ENCODE data around the gene PALLD. TPM values are rescaled to one million over a fixed set of nuclear protein-coding genes. Genes with fewer than 3 reads are reported as not detected.

PALLD gene
- total RNA-seq, 1 experiment from 2014 or later, result 18.3 TPM

- Histone ChIP-seq H3K27ac (ENCODE audit: insufficient read length, low read depth, low read length) (no peak overlapping the region), H2BK120ac (ENCODE audit: low read depth, low read length, poor library complexity, severe bottlenecking) (no peak overlapping the region), H3K27me3 (ENCODE audit: insufficient read depth, low read length) (no peaks in the 10 kb centered on the region; the same call in 1 of the 2 replicates), H2AFZ (ENCODE audit: low read length) (no peak overlapping the region), H3K9ac (ENCODE audit: extremely low read depth, insufficient read length, low read length) (no peak overlapping the region), H3K4me1 (ENCODE audit: insufficient read depth, low read length) (no peaks in the 10 kb centered on the region), H4K5ac (ENCODE audit: insufficient read length, low read depth, low read length) (no peak overlapping the region), H4K91ac (ENCODE audit: insufficient read length, low read depth, low read length) (no peak overlapping the region), H3K23ac (ENCODE audit: insufficient read length, low read depth, low read length) (no peak overlapping the region), H3K79me1 (ENCODE audit: insufficient read depth, low read depth, low read length, poor library complexity, severe bottlenecking) (no peaks in the 10 kb centered on the region), H2BK20ac (ENCODE audit: low read depth, low read length, poor library complexity, severe bottlenecking) (no peak overlapping the region), H2BK5ac (ENCODE audit: insufficient read length, low read length) (no peak overlapping the region), H3K4me2 (ENCODE audit: insufficient read depth, insufficient read length, low read length) (no peak overlapping the region), H2AK5ac (ENCODE audit: insufficient read length, low read length) (no peak overlapping the region), H4K20me1 (ENCODE audit: control insufficient read depth, insufficient read depth, insufficient read length) (no peaks in the 10 kb centered on the region), H3K23me2 (ENCODE audit: insufficient read length, low read depth, low read length, poor library complexity, severe bottlenecking) (peaks cover 3% of the 10 kb centered on the region), H3K79me2 (ENCODE audit: insufficient read depth, low read length) (no peaks in the 10 kb centered on the region), H2BK15ac (ENCODE audit: low read depth, low read length) (no peak overlapping the region), H3T11ph (ENCODE audit: low read length) (no peak overlapping the region), H3K9me3 (ENCODE audit: control insufficient read depth, low read depth, low read length) (no peaks in the 10 kb centered on the region), H3K18ac (ENCODE audit: insufficient read length, low read depth, low read length) (no peak overlapping the region), H3K14ac (ENCODE audit: insufficient read depth, low read length) (no peak overlapping the region), H4K8ac (replicated peaks; ENCODE audit: insufficient read length, low read depth, low read length) (no peak overlapping the region), H3K56ac (ENCODE audit: insufficient read length, low read depth, low read length) (no peak overlapping the region), H3K4ac (ENCODE audit: low read depth, low read length) (no peak overlapping the region), H2BK12ac (ENCODE audit: insufficient read length, low read depth, low read length) (no peak overlapping the region)
- WGBS (ENCODE audit: extremely low coverage, insufficient read length, low lambda C conversion rate), result no CpG with 5 or more reads among the region's 2 CpGs
- Mint-ChIP-seq H3K27ac (no peak overlapping the region), H3K9me3 (no peaks in the 10 kb centered on the region), H3K4me3 (no peak overlapping the region), H3K4me1 (peaks cover 16 to 19% of the 10 kb centered on the region in 2 experiments), H3K36me3 (ENCODE audit: insufficient read depth in 1 of 3, low read depth in 3 of 3) (peaks cover 0 to 2% (median 0%) of the 10 kb centered on the region in 3 experiments; a peak in 2 of 7 replicates), H3K27me3 (ENCODE audit: low read depth) (peaks cover 33% of the 10 kb centered on the region)
- DNase-seq, result no peak
- TF ChIP-seq CTCF (conservative IDR thresholded peaks at IDR 0.05), result no peak
These were observed 377.2 kb downstream of the PALLD start for GRCh38 chr4:168874083-168874482.

All from H9 (cell line).